Measurements from ENCODE around the gene KIRREL3. TPM values are rescaled to one million over a fixed set of nuclear protein-coding genes. Genes with fewer than 3 reads are reported as not detected.

KIRREL3 gene
- total and polyA plus RNA-seq, 5 donors: 0.74 to 1.2 (median 1.0) TPM

- Histone ChIP-seq H3K4me3 (ENCODE audit: low read length) (no peak overlapping the region), H3K27me3 (ENCODE audit: control insufficient read depth, insufficient read depth) (no peaks in the 10 kb centered on the region), H3K4me1 (ENCODE audit: control insufficient read depth, insufficient read depth, low read length) (no peaks in the 10 kb centered on the region), H3K9me3 (ENCODE audit: control insufficient read depth, low read length) (no peaks in the 10 kb centered on the region), H3K27ac (ENCODE audit: low read length) (no peak overlapping the region)
- 67% methylated on average over 4 of the region's 4 CpGs for WGBS
- DNase-seq: no peak
- ATAC-seq: no peak
- intact Hi-C loops (cut with DNase I): no loop called here
These were observed 130.5 kb downstream of the KIRREL3 start for GRCh38 chr11:126870021-126870420.

DNA sequence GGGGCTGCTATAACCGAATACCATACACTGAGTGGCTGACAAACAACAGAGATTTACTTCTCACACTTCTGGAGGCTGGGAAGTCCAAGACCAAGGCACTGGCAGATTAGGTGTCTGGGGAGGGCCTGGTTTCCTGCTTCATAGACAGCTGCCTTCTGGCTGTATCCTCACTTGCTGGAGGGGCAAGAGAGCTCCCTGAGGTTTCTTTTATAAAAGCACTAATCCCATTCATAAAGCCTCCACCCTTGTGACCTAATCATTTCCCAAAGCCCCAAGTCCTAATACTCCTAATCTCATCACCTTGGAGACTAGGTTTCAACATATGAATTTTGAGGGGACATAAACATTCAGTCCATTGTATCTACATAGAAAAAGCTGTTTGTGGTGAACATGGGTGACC is 131.8 kb downstream of the KIRREL3 start:
- peaks cover 2% of the 10 kb centered on the region for H3K27me3 ChIP-seq (ENCODE audit: control insufficient read depth, insufficient read depth)
- H3K9me3 ChIP-seq (ENCODE audit: control insufficient read depth, low read length): no peaks in the 10 kb centered on the region
- intact Hi-C loops (cut with DNase I): loop anchor here in 1 of 4 donors (10.0 kb wide), 1 partner anchor 154 kb away; no protein-coding TSS in a partner anchor
- DNase-seq (no peak), ATAC-seq (no peak)
- WGBS: 70% methylated on average over 1 of the region's 1 CpG
- no peak overlapping the region for H3K4me3 ChIP-seq (ENCODE audit: low read length)
- no peak overlapping the region for H3K27ac ChIP-seq (ENCODE audit: low read length)
- no peaks in the 10 kb centered on the region for H3K4me1 ChIP-seq (ENCODE audit: control insufficient read depth, insufficient read depth, low read length)

- intact Hi-C loops (cut with DNase I): loop anchor here in 1 of 4 donors (10.0 kb wide), 1 partner anchor 150 kb away; no protein-coding TSS in a partner anchor
- 84% methylated on average over 4 of the region's 4 CpGs for WGBS
These were observed 135.6 kb downstream of the KIRREL3 start for GRCh38 chr11:126864934-126865333.

GRCh38 chr11:126863294-126863997 is 137.1 kb downstream of the KIRREL3 start:
- H3K27ac ChIP-seq (ENCODE audit: low read length): no peak overlapping the region
- H3K4me3 ChIP-seq (ENCODE audit: low read length): no peak overlapping the region
- intact Hi-C loops (cut with DNase I): loop anchor here in 1 of 4 donors (10.0 kb wide), 1 partner anchor 149 kb away; no protein-coding TSS in a partner anchor
- DNase-seq (no peak), ATAC-seq (no peak)
- H3K4me1 ChIP-seq (ENCODE audit: control insufficient read depth, insufficient read depth, low read length): no peaks in the 10 kb centered on the region
- WGBS: 72% methylated on average over 21 of the region's 21 CpGs
- no peaks in the 10 kb centered on the region for H3K9me3 ChIP-seq (ENCODE audit: control insufficient read depth, low read length)
- peaks cover 2% of the 10 kb centered on the region for H3K27me3 ChIP-seq (ENCODE audit: control insufficient read depth, insufficient read depth)

More at GRCh38 chr11:126864934-126865333, 135.6 kb downstream of the KIRREL3 start:
- no peak overlapping the region for H3K4me3 ChIP-seq (ENCODE audit: low read length)
- peaks cover 2% of the 10 kb centered on the region for H3K27me3 ChIP-seq (ENCODE audit: control insufficient read depth, insufficient read depth)
- H3K4me1 ChIP-seq (ENCODE audit: control insufficient read depth, insufficient read depth, low read length): no peaks in the 10 kb centered on the region
- H3K27ac ChIP-seq (ENCODE audit: low read length): no peak overlapping the region
- no peak for ATAC-seq
- H3K9me3 ChIP-seq (ENCODE audit: control insufficient read depth, low read length): no peaks in the 10 kb centered on the region
- no peak for DNase-seq

DNA sequence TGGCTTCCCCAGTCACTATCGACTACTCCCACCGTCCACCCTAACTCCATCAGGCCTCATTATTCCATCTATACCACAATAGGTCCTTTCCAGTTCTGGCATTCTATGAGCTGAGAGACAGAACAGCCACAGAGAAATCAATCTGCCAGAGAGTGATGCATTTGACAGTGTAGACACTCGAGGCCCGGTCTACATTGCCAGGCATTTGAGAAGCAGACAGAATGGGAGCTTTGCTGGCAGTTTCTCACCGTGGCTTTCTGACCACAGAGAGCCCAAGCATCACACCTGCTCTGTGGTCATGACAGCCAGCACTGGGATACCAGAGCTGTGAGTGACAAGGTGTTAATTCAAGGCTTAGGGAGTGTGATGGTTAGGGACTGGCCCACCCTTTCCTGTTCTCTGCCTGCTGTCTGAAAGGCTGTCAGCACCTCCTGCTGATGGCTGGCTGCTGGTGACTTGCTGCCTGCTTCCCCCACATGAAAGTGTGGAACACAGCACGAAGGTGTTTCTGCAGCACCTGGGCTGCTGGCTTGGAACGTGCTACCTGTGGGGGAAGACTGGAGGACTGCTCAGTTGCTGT is 137.8 kb downstream of the KIRREL3 start:
- ATAC-seq: peak in 1 of 2 donors; percentile 50
- intact Hi-C loops (cut with DNase I): loop anchor here in 1 of 4 donors (10.0 kb wide), 1 partner anchor 148 kb away; no protein-coding TSS in a partner anchor
- 39% methylated on average over 7 of the region's 7 CpGs for WGBS
- H3K27ac ChIP-seq (ENCODE audit: low read length): no peak overlapping the region
- no peaks in the 10 kb centered on the region for H3K9me3 ChIP-seq (ENCODE audit: control insufficient read depth, low read length)
- H3K27me3 ChIP-seq (ENCODE audit: control insufficient read depth, insufficient read depth): peaks cover 2% of the 10 kb centered on the region
- no peaks in the 10 kb centered on the region for H3K4me1 ChIP-seq (ENCODE audit: control insufficient read depth, insufficient read depth, low read length)
- DNase-seq: no peak
- no peak overlapping the region for H3K4me3 ChIP-seq (ENCODE audit: low read length)

GRCh38 chr11:126861796-126862459 is 138.6 kb downstream of the KIRREL3 start:
- Histone ChIP-seq H3K9me3 (ENCODE audit: control insufficient read depth, low read length) (no peaks in the 10 kb centered on the region), H3K4me1 (ENCODE audit: control insufficient read depth, insufficient read depth, low read length) (no peaks in the 10 kb centered on the region), H3K27ac (ENCODE audit: low read length) (no peak overlapping the region), H3K4me3 (ENCODE audit: low read length) (no peak overlapping the region), H3K27me3 (ENCODE audit: control insufficient read depth, insufficient read depth) (peaks cover 2% of the 10 kb centered on the region)
- 78% methylated on average over 10 of the region's 10 CpGs for WGBS
- DNase-seq (no peak), ATAC-seq (no peak)
- intact Hi-C loops (cut with DNase I): loop anchor here in 1 of 4 donors (10.0 kb wide), 1 partner anchor 147 kb away; no protein-coding TSS in a partner anchor

GRCh38 chr11:126857860-126858808 is 142.4 kb downstream of the KIRREL3 start:
- Histone ChIP-seq H3K9me3 (ENCODE audit: control insufficient read depth, low read length) (no peaks in the 10 kb centered on the region), H3K4me1 (ENCODE audit: control insufficient read depth, insufficient read depth, low read length) (no peaks in the 10 kb centered on the region), H3K4me3 (ENCODE audit: low read length) (no peak overlapping the region), H3K27me3 (ENCODE audit: control insufficient read depth, insufficient read depth) (no peaks in the 10 kb centered on the region), H3K27ac (ENCODE audit: low read length) (no peak overlapping the region)
- 58% methylated on average over 9 of the region's 9 CpGs for WGBS
- intact Hi-C loops (cut with DNase I): no loop called here
- ATAC-seq (no peak), DNase-seq (no peak)

- no peaks in the 10 kb centered on the region for H3K9me3 ChIP-seq (ENCODE audit: control insufficient read depth, low read length)
- no peak overlapping the region for H3K27ac ChIP-seq (ENCODE audit: low read length)
- DNase-seq: no peak
- no peaks in the 10 kb centered on the region for H3K4me1 ChIP-seq (ENCODE audit: control insufficient read depth, insufficient read depth, low read length)
- H3K4me3 ChIP-seq (ENCODE audit: low read length): no peak overlapping the region
- H3K27me3 ChIP-seq (ENCODE audit: control insufficient read depth, insufficient read depth): no peaks in the 10 kb centered on the region
- ATAC-seq: no peak
- intact Hi-C loops (cut with DNase I): no loop called here
These were observed 145.0 kb downstream of the KIRREL3 start for GRCh38 chr11:126855536-126855935.

DNA sequence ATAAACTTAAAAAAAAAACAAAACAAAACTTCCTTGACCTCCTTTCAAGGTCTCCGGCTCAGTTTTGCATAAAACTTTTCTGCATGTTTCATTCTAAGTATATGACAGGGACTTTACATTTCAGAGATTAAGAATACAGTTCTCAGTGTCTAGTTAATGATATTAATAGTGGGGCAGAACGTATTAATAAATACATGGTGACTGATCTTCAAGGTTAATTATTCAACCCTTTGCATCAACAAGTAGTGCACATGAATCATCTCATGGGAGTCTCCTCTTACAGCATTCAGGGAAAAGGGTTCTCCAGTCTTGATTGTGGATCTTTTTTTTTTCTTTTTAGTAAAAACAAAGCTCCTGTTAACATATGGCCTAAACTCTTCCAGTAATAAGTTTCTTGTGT is 146.8 kb downstream of the KIRREL3 start:
- intact Hi-C loops (cut with DNase I): no loop called here
- Histone ChIP-seq H3K27ac (ENCODE audit: low read length) (no peak overlapping the region), H3K9me3 (ENCODE audit: control insufficient read depth, low read length) (no peaks in the 10 kb centered on the region), H3K4me3 (ENCODE audit: low read length) (no peak overlapping the region), H3K4me1 (ENCODE audit: control insufficient read depth, insufficient read depth, low read length) (no peaks in the 10 kb centered on the region), H3K27me3 (ENCODE audit: control insufficient read depth, insufficient read depth) (no peaks in the 10 kb centered on the region)
- WGBS: 77% methylated on average over 2 of the region's 2 CpGs
- DNase-seq (no peak), ATAC-seq (no peak)

- Histone ChIP-seq H3K9me3 (ENCODE audit: control insufficient read depth, low read length) (no peaks in the 10 kb centered on the region), H3K27me3 (ENCODE audit: control insufficient read depth, insufficient read depth) (no peaks in the 10 kb centered on the region), H3K4me3 (ENCODE audit: low read length) (no peak overlapping the region), H3K4me1 (ENCODE audit: control insufficient read depth, insufficient read depth, low read length) (no peaks in the 10 kb centered on the region), H3K27ac (ENCODE audit: low read length) (no peak overlapping the region)
- DNase-seq: no peak
- ATAC-seq: no peak
- intact Hi-C loops (cut with DNase I): no loop called here
- WGBS: 79% methylated on average over 2 of the region's 2 CpGs
These were observed 155.8 kb downstream of the KIRREL3 start for GRCh38 chr11:126844789-126845188.

All from right cardiac atrium (tissue), 5 donors.